ENCODE results near the gene KDM2A. TPM values are rescaled to one million over a fixed set of nuclear protein-coding genes. Genes with fewer than 3 reads are reported as not detected.

Gene KDM2A
- total RNA-seq, 4 donors from 2014 or later, result 64.5 to 84.0 (median 70.3) TPM

DNA sequence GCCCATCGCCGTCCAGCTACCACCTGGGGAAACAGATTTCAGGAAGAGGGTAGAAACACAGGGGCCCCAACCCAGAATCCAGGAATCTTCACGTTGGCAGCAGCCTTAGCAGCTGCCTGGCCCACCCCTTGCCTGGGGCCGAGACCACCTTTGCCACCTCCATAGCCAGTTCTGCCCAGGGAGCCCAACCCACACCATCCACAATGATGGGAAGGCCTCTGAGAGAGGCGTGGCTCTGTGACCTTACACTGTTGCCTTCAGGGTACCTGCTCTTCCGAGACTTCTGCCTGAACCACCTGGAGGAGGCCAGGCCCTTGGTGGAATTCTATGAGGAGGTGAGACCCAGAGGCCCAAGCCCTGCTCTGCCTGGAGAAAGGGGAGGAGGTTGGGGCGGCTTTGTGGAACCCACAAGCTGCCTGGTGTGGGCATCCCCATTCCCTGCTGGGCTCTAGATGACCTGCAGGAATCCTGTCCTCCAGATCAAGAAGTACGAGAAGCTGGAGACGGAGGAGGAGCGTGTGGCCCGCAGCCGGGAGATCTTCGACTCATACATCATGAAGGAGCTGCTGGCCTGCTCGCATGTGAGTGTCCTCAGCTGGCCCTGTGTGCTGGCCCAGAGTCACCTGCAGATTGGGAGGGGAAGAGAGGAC, 160.0 kb downstream of the KDM2A start:
- intact Hi-C loops (cut with DNase I; ENCODE audit: low total_unique reads), result no loop called here
- no peak overlapping the region for H3K4me3 ChIP-seq (ENCODE audit: low read depth, poor library complexity, severe bottlenecking)
- TF ChIP-seq, protein P1, sequence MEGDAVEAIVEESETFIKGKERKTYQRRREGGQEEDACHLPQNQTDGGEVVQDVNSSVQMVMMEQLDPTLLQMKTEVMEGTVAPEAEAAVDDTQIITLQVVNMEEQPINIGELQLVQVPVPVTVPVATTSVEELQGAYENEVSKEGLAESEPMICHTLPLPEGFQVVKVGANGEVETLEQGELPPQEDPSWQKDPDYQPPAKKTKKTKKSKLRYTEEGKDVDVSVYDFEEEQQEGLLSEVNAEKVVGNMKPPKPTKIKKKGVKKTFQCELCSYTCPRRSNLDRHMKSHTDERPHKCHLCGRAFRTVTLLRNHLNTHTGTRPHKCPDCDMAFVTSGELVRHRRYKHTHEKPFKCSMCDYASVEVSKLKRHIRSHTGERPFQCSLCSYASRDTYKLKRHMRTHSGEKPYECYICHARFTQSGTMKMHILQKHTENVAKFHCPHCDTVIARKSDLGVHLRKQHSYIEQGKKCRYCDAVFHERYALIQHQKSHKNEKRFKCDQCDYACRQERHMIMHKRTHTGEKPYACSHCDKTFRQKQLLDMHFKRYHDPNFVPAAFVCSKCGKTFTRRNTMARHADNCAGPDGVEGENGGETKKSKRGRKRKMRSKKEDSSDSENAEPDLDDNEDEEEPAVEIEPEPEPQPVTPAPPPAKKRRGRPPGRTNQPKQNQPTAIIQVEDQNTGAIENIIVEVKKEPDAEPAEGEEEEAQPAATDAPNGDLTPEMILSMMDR (IDR thresholded peaks at IDR 0.05), result no peak
- TF ChIP-seq POLR2A (IDR thresholded peaks at IDR 0.05), result no peak
- WGBS, 2 donors, result 85 to 89% methylated on average over 14 of the region's 14 CpGs
- DNase-seq (ENCODE audit: low spot score in 2 of 2), result no peak

DNA sequence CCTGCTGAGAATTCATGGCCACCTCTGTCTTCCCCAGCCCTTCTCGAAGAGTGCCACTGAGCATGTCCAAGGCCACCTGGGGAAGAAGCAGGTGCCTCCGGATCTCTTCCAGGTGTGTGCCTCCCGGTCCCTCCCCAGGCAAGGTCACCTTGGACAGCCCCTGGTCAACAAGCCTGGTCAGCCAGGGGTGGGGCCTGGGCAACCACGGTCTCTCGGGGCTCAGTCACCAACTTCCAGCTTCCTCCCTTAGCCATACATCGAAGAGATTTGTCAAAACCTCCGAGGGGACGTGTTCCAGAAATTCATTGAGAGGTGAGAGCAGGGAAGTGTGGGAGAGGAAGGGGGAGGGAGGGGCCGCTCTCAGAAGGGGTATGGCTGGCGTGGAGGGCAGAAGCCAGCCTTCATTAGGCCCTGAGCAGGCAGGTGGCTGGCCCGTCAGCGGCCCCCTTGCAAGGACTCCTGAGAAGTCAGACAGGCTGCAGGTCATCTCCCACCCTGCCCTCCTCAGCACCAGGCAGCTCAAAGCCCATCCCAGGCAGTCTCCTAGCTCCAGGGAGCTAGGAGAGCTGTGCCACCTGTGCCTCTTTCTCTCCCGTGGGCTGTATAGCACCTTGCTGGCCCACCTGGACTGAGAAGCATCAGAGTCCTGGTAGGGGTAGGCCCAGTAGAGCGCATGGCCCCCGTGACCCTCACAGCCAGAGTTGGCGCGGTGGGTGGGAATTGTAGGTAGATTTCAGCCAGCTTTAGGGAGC, 160.7 kb downstream of the KDM2A start:
- DNase-seq (ENCODE audit: low spot score in 2 of 2), result no peak
- no peak for TF ChIP-seq POLR2A (IDR thresholded peaks at IDR 0.05)
- TF ChIP-seq, protein P1 (IDR thresholded peaks at IDR 0.05), result no peak
- 86 to 89% methylated on average over 13 to 17 of the region's 17 CpGs for WGBS, 2 donors
- H3K4me3 ChIP-seq (ENCODE audit: low read depth, poor library complexity, severe bottlenecking), result no peak overlapping the region
- intact Hi-C loops (cut with DNase I; ENCODE audit: low total_unique reads), result no loop called here

DNA sequence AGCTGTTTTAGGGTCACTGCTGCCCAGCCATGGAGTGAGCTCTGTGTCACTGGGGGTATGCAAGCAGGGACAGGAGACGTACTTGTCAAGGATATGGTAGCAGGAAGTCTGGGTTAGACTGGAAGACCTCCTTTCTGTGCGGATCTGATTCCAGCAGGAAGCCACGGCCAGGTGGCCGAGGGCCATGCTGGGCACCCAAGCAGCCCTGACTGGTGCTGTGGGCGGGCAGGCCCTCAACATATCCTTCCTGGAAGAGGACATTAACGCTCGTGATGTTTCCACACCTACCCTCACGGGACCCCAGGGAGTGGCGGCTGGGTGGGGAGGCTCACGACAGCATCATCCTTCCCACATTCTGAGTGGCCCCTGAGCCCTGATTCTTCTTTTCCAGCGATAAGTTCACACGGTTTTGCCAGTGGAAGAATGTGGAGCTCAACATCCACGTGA, 161.3 kb downstream of the KDM2A start:
- intact Hi-C loops (cut with DNase I; ENCODE audit: low total_unique reads), result no loop called here
- DNase-seq (ENCODE audit: low spot score in 2 of 2), result no peak
- no peak overlapping the region for H3K4me3 ChIP-seq (ENCODE audit: low read depth, poor library complexity, severe bottlenecking)
- TF ChIP-seq POLR2A (IDR thresholded peaks at IDR 0.05), result no peak
- TF ChIP-seq, protein P1 (IDR thresholded peaks at IDR 0.05), result no peak
- whole genome bisulfite sequencing, 2 donors, result 81 to 82% methylated on average over 13 of the region's 13 CpGs

GRCh38 chr11:67280788-67281551, 161.9 kb downstream of the KDM2A start:
- DNase-seq (ENCODE audit: low spot score in 2 of 2), result no peak
- WGBS, 2 donors, result 93 to 96% methylated on average over 26 to 31 of the region's 31 CpGs
- no peak overlapping the region for H3K4me3 ChIP-seq (ENCODE audit: low read depth, poor library complexity, severe bottlenecking)
- intact Hi-C loops (cut with DNase I; ENCODE audit: low total_unique reads), result no loop called here
- TF ChIP-seq POLR2A (IDR thresholded peaks at IDR 0.05), result no peak
- TF ChIP-seq, protein P1 (IDR thresholded peaks at IDR 0.05), result no peak

DNA sequence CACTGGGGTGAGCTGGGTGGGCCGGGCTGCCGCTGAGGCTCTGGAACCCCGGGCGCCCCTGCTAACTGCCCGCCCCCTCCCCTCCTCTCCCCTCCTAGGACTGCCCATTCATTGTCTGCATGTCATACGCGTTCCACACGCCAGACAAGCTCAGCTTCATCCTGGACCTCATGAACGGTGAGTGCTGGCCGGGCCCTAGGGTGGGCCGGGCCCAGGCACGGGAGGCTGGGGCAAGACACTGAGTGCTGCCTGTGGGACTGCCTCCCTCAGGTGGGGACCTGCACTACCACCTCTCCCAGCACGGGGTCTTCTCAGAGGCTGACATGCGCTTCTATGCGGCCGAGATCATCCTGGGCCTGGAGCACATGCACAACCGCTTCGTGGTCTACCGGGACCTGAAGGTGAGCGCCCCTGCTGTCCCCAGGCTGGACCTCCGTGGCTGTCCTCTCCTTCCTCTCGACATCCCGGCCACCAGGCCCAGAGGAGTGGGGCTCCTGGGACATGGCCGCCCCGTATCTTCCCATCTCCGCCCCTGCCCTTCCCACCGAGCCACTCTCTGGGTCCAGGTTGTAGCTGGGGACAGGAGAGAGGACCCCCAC, 162.6 kb downstream of the KDM2A start:
- DNase-seq (ENCODE audit: low spot score in 2 of 2), result no peak
- no peak overlapping the region for H3K4me3 ChIP-seq (ENCODE audit: low read depth, poor library complexity, severe bottlenecking)
- TF ChIP-seq POLR2A (IDR thresholded peaks at IDR 0.05), result no peak
- TF ChIP-seq, protein P1 (IDR thresholded peaks at IDR 0.05), result no peak
- 91 to 97% methylated on average over 19 to 24 of the region's 27 CpGs for WGBS, 2 donors
- intact Hi-C loops (cut with DNase I; ENCODE audit: low total_unique reads), result no loop called here

All from lower leg skin (tissue), 4 donors.